ENCODE measurements around the gene AOPEP.

AOPEP gene

GRCh38 chr9:94980947-94981722, 254.6 kb downstream of the AOPEP start:
- Histone ChIP-seq H3K27ac (ENCODE audit: extremely low read depth, low read depth, low read length) (no peak overlapping the region), H3K4me1 (ENCODE audit: control insufficient read depth, insufficient read depth, low read length) (no peaks in the 10 kb centered on the region), H3K9me3 (ENCODE audit: control insufficient read depth, insufficient read depth, low read depth, low read length) (no peaks in the 10 kb centered on the region), H3K36me3 (ENCODE audit: control insufficient read depth in 2 of 2, insufficient read depth in 1 of 2, low read length in 2 of 2) (no peaks in the 10 kb centered on the region), H3K4me3 (ENCODE audit: low read depth, low read length) (no peak overlapping the region)
- CTCF ChIA-PET, result interaction anchor here (0.6 to 0.7 kb wide), 3 partner anchors 14 to 72 kb away, joined by 3 read pairs; no protein-coding TSS in a partner anchor
- POLR2A ChIA-PET, result no interaction called here
- TF ChIP-seq ZBTB8A (tag by site-specific recombination; IDR thresholded peaks at IDR 0.05) (peak; percentile 56; the same call in 1 of the 2 replicates), ZIC2 (tag by site-specific recombination; IDR thresholded peaks at IDR 0.05) (peak; percentile 47; the same call in 1 of the 2 replicates), ZNF843 (tag by site-specific recombination; IDR thresholded peaks at IDR 0.05) (no peak), ZFHX2 (tag by site-specific recombination; conservative IDR thresholded peaks at IDR 0.05) (no peak), GFI1B (tag by site-specific recombination; IDR thresholded peaks at IDR 0.05) (no peak), PBX3 (CRISPR knock-in tag; IDR thresholded peaks at IDR 0.05) (no peak), ZNF37A (tag by site-specific recombination; IDR thresholded peaks at IDR 0.05) (no peak), OVOL3 (tag by site-specific recombination; IDR thresholded peaks at IDR 0.05) (no peak), ZNF292 (tag by site-specific recombination; IDR thresholded peaks at IDR 0.05; ENCODE audit: borderline replicate concordance, low read depth) (no peak), ZNF366 (tag by site-specific recombination; conservative IDR thresholded peaks at IDR 0.05) (no peak)
- TF ChIP-seq, protein P1, sequence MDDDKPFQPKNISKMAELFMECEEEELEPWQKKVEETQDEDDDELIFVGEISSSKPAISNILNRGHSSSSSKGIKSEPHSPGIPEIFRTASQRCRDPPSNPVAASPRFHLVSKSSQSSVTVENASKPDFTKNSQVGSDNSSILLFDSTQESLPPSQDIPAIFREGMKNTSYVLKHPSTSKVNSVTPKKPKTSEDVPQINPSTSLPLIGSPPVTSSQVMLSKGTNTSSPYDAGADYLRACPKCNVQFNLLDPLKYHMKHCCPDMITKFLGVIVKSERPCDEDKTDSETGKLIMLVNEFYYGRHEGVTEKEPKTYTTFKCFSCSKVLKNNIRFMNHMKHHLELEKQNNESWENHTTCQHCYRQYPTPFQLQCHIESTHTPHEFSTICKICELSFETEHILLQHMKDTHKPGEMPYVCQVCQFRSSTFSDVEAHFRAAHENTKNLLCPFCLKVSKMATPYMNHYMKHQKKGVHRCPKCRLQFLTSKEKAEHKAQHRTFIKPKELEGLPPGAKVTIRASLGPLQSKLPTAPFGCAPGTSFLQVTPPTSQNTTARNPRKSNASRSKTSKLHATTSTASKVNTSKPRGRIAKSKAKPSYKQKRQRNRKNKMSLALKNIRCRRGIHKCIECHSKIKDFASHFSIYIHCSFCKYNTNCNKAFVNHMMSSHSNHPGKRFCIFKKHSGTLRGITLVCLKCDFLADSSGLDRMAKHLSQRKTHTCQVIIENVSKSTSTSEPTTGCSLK (tag by site-specific recombination; IDR thresholded peaks at IDR 0.05), result no peak
- TF ChIP-seq, protein P2, sequence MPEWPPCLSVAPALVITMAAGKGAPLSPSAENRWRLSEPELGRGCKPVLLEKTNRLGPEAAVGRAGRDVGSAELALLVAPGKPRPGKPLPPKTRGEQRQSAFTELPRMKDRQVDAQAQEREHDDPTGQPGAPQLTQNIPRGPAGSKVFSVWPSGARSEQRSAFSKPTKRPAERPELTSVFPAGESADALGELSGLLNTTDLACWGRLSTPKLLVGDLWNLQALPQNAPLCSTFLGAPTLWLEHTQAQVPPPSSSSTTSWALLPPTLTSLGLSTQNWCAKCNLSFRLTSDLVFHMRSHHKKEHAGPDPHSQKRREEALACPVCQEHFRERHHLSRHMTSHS (tag by site-specific recombination; IDR thresholded peaks at IDR 0.05), result no peak
- TF ChIP-seq, protein P3, sequence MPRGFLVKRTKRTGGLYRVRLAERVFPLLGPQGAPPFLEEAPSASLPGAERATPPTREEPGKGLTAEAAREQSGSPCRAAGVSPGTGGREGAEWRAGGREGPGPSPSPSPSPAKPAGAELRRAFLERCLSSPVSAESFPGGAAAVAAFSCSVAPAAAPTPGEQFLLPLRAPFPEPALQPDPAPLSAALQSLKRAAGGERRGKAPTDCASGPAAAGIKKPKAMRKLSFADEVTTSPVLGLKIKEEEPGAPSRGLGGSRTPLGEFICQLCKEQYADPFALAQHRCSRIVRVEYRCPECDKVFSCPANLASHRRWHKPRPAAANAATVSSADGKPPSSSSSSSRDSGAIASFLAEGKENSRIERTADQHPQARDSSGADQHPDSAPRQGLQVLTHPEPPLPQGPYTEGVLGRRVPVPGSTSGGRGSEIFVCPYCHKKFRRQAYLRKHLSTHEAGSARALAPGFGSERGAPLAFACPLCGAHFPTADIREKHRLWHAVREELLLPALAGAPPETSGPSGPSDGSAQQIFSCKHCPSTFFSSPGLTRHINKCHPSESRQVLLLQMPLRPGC (tag by site-specific recombination; IDR thresholded peaks at IDR 0.05), result no peak

DNA sequence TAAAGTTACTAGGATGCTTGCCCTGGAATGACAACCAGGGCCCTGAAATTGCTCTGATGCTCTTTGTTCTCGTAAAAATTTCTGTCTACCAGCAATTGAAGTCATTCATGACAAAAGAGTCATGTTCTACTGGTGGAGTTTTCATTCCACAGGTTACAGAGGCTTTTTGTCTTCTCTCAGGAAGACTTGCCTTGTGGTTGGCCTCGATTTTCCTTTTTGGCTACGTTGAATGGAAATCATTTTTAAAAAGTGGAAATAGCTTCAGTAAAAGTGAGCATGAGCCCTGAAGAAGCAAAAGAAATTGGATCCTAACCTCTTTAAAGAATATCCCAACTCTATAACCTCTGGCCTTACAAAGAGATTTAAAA, 255.2 kb downstream of the AOPEP start:
- H3K9me3 ChIP-seq (ENCODE audit: control insufficient read depth, insufficient read depth, low read depth, low read length), result no peaks in the 10 kb centered on the region
- H3K36me3 ChIP-seq (ENCODE audit: control insufficient read depth in 2 of 2, insufficient read depth in 1 of 2, low read length in 2 of 2), result no peaks in the 10 kb centered on the region
- ChIA-PET CTCF (interaction anchor here (0.6 to 0.7 kb wide), 3 partner anchors 13 to 73 kb away, joined by 3 read pairs; no protein-coding TSS in a partner anchor), POLR2A (no interaction called here)
- no peaks in the 10 kb centered on the region for H3K4me1 ChIP-seq (ENCODE audit: control insufficient read depth, insufficient read depth, low read length)
- H3K4me3 ChIP-seq (ENCODE audit: low read depth, low read length), result no peak overlapping the region
- TF ChIP-seq ZNF155 (tag by site-specific recombination; IDR thresholded peaks at IDR 0.05), result no peak
- peak; percentile 40; the same call in 1 of the 2 replicates for TF ChIP-seq SCRT1 (tag by site-specific recombination; IDR thresholded peaks at IDR 0.05; ENCODE audit: borderline replicate concordance)
- no peak overlapping the region for H3K27ac ChIP-seq (ENCODE audit: extremely low read depth, low read depth, low read length)

GRCh38 chr9:94982211-94982610, 255.7 kb downstream of the AOPEP start:
- ChIA-PET CTCF (interaction anchor here (0.6 to 0.7 kb wide), 2 partner anchors 12 to 73 kb away, joined by 3 read pairs; no protein-coding TSS in a partner anchor), POLR2A (no interaction called here)
- Histone ChIP-seq H3K4me1 (ENCODE audit: control insufficient read depth, insufficient read depth, low read length) (no peaks in the 10 kb centered on the region), H3K9me3 (ENCODE audit: control insufficient read depth, insufficient read depth, low read depth, low read length) (no peaks in the 10 kb centered on the region), H3K27ac (ENCODE audit: extremely low read depth, low read depth, low read length) (no peak overlapping the region), H3K36me3 (ENCODE audit: control insufficient read depth in 2 of 2, insufficient read depth in 1 of 2, low read length in 2 of 2) (no peaks in the 10 kb centered on the region), H3K4me3 (ENCODE audit: low read depth, low read length) (no peak overlapping the region)
- TF ChIP-seq, protein P4, sequence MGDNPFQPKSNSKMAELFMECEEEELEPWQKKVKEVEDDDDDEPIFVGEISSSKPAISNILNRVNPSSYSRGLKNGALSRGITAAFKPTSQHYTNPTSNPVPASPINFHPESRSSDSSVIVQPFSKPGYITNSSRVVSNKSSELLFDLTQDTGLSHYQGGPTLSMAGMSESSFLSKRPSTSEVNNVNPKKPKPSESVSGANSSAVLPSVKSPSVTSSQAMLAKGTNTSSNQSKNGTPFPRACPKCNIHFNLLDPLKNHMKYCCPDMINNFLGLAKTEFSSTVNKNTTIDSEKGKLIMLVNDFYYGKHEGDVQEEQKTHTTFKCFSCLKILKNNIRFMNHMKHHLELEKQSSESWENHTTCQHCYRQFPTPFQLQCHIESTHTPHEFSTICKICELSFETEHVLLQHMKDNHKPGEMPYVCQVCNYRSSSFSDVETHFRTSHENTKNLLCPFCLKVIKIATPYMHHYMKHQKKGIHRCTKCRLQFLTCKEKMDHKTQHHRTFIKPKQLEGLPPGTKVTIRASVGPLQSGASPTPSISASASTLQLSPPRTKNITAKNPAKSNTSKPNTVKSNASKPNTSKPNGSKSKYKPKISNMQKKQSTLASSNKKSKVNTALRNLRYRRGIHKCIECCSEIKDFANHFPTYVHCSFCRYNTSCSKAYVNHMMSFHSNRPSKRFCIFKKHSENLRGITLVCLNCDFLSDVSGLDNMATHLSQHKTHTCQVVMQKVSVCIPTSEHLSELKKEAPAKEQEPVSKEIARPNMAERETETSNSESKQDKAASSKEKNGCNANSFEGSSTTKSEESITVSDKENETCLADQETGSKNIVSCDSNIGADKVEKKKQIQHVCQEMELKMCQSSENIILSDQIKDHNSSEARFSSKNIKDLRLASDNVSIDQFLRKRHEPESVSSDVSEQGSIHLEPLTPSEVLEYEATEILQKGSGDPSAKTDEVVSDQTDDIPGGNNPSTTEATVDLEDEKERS (tag by site-specific recombination; IDR thresholded peaks at IDR 0.05), result no peak
- TF ChIP-seq GLI2 (tag by site-specific recombination; IDR thresholded peaks at IDR 0.05; ENCODE audit: borderline replicate concordance, low read depth) (no peak), ZFHX2 (tag by site-specific recombination; conservative IDR thresholded peaks at IDR 0.05) (0 out of 2 replicates have a peak, but pooled peaks have one; percentile 10), YY1 (tag by site-specific recombination; IDR thresholded peaks at IDR 0.05) (no peak)

Data from HEK293 (cell line).